GM18909 (cell line): ENCODE measurements around the gene METRNL.
A peak's percentile ranks its signal among the peaks of the same experiment; 100 is the strongest.
"Not testable (repeated sequence)": the region's sequence is repeated elsewhere in the genome, so short reads cannot be mapped to it uniquely, and the experiment has no call there.

Experiments used
- ATAC-seq: cut with Tn5 transposase; IDR thresholded peaks from one replicate; pipeline ENCODE4 v1.9.1; 2021; ENCODE audit warnings: mild to moderate bottlenecking; ENCODE audit not compliant: unreplicated experiment, poor library complexity

Gene METRNL

GRCh38 chr17:83051396-83052240, 27.8 kb upstream of the METRNL start:
- ATAC-seq = peak; percentile 91

DNA sequence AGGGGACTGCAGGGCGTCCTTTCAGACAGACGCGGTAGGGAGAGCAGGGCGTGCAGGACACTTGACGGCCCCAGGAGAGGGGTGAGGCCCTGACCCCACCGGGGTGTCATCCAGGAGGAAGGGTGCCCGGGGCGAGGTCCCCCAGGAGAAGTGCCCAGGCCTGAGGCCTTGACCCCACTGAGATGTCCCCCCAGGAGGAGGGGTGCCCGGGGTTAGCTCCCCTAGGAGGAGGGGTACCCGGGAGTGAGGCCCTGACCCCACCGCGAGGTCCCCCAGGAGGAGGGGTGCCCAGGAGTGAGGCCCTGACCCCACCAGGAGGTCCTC, 27.2 kb upstream of the METRNL start:
- ATAC-seq = no peak

GRCh38 chr17:83053021-83053681, 26.3 kb upstream of the METRNL start:
- no peak for ATAC-seq

DNA sequence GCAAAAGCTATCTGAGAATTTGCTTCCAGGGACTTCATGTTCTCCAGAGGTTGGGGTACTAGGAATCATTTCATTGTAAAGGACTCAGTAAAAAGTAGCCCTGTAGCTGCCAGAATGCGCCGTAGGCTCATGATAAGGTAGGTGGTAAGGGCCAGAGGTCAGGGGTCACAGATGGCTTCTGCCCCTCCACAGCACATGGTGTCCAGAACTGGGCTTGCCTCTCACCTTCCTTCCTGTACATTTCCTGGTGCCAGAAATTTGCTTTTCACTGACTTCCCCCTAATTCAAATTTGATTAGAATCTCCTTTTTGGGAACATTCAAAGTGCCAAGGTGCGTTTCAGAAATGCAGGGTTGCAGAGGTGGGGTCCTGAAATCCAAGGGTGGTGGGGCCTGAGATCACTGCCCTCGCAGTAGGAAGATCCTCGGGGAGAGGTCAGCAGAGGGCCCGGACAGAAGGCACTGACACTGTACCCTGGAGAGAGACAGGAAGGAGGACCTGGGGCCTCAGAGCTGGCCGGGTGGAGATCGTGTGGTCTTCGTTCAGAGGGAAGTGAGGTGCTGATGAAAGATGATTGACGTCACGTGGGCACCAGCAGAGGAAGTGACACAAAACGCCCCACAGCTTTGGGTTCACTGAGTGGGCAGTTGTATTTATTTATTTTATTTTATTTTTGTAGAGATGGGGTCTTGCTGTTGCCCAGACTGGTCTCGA, 25.5 kb upstream of the METRNL start:
- ATAC-seq = no peak

- no peak for ATAC-seq
Measured at GRCh38 chr17:83054518-83055125, 24.8 kb upstream of the METRNL start.

DNA sequence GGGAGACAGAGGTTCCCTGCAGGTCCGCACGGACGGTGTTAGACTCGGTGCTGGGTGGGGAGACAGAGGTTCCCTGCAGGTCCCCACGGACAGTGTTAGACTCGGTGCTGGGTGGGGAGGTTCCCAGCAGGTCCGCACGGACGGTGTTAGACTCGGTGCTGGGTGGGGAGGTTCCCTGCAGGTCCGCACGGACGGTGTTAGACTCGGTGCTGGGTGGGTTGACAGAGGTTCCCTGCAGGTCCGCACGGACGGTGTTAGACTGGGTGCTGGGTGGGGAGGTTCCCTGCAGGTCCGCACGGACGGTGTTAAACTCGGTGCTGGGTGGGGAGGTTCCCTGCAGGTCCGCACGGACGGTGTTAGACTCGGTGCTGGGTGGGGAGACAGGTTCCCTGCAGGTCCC, 24.2 kb upstream of the METRNL start:
- not testable (repeated sequence) for ATAC-seq

- ATAC-seq = no peak
Measured at GRCh38 chr17:83055911-83056582, 23.4 kb upstream of the METRNL start.

- no peak for ATAC-seq
Measured at GRCh38 chr17:83056583-83057396, 22.6 kb upstream of the METRNL start.

- ATAC-seq = no peak
Measured at GRCh38 chr17:83057397-83057761, 22.0 kb upstream of the METRNL start.

- ATAC-seq = no peak
Measured at GRCh38 chr17:83057793-83058265, 21.6 kb upstream of the METRNL start.

GRCh38 chr17:83058266-83058798, 21.1 kb upstream of the METRNL start:
- ATAC-seq = no peak

- no peak for ATAC-seq
Measured at GRCh38 chr17:83061586-83061985, 17.8 kb upstream of the METRNL start.

DNA sequence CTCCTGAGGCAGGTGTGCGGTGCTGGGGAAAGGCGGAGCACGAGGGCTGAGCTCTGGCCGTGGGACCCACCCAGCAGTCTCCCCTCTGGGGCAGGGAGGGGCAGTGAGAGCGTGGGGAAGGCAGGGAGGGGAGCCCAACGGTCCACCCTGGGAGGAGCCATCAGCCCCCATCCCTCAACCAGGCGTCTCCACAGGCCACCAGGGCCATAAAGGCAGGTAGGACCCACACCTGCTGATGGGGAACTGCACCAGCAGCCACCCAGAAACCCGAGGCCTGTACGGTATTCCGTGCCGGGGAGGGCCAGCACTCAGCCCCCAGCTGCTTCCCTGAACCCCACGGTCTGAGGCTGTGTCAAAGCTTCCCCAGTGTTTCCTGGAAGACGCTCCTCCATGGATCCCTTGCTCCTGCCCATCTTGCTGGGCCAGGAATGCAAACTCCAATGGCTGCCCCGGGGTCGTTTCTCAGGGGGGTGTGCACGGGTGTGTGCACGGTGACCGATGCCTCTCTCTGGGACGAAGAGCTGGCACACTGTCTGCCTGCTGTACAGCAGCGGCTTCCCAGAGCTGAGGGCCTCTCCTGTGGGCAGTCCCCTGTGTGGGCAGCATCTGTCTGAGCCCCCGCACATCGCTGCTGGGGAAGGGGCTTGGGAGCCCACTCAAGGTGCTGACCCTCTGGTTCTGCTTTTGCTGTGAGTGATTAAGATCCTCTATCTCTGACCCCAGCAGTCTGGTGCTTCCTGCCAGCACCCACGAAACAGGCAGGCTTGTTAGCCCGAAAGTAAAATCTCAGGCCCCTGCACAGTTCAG, 17.2 kb upstream of the METRNL start:
- ATAC-seq = no peak

DNA sequence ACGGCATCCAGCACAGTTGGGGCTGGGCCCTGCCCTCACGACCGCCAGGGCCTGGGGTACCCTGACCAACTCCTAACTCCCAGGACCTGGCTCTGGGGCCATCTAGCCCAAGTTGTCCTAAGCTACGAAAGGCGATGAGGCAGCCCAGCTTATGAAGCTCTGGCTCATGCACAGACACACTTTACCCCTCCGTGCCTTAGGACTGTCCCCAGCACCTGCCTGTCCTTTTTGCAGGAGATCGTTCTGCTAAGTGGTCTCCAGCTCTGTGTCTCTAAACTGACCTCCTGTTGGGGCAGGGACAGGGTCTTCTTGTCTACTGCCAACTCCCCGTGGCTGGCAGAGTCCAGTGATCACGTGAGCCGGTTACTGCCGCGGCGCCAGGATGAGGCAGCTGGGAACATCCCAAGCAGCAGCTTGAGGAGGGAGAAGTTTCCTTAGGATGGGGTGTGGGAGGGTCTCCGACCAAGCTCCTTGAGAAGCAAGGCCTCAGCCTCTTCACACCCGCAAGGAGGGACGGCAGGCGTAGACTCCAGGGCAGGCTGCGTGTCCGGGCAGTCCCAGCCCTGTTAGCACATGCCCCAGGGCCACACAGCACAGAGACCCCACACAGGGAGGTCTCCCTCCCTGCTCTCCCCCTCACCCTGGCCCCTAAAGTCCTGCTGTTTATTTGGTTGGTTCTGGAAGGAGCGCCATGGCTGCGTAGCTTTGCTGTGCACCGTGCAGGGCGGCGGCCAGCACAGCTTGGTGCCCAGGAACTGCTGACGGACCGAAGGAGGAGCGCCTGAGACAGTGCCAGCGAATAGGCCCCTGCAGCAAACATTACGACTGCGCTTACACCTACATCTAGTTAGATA, 16.4 kb upstream of the METRNL start:
- no peak for ATAC-seq

DNA sequence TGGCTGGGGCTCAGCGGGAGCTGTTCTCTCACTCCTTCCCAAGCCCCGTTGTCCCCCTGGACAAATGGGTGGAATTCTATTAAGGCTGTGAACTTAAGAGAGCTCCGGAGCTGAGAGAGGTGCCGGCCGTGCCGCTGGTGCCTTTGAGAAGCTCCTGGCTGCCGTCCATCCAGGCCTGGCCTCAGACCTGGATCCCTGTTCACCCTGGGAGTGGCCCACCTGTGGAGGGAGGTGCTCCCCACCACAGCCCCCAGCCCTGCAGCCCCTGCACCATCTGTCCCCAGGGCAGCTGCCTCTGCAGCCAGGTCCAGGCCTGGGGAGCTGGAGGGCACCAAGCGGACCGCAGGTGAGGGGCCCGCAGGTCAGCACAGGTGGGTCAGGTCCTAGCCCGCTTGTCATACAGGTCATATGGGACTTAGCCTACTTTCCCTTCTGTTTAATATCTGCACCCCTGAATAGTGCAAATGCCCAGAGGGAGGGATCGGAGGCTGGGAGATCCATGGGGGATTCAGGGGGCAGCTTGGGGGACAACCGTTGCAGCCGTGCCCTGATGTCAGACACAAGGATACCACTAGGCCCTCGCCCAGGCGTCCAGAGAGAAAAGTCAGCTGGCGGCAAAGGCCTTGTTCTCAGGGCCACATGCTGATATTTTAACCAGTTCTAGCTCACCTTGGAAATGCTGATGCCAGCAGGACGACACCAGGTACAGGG, 15.2 kb upstream of the METRNL start:
- ATAC-seq = no peak

DNA sequence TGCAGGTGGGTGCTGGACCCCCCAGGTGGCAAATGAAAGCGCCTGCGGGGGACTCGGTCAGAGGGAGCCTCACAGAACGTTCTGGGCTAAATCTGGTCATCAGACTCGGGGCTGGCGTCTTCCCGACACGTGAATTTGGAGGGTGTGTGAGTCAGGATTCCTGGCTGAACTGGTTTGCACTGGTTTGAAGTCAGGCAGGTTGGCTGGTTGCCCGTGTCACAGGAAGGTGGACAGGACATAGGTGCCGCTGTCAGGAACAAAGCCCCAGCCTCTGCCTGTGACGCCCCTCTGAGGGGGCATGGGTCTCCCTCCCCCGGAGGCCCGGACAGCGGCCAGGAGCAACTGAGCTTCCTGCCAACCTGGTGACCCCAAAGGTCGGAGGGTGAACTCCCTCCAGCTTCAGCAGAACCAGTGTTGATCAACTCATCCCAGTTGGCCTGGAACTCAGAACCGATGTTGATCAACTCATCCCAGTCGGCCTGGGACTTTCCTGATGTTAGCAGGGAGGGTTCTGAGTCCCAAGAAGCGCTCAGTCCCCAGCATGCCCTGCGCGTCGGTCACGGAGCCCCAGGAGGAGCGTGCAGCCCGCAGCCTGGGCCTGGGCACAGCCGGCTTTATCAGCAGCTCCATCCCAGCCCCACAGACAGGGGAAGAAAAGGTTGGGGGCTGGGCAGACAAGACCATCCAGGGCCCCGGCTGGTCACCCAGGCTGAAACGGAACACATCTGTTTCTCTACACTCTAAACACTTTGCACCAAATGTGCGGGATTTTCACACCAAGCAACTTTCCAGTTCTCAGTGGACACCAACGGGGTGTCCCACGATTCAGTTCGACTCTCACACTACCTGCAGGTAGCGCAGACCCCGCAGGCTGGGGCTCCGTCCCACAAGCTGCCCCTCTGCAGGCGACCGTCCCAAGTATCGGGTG, 14.4 kb upstream of the METRNL start:
- no peak for ATAC-seq
